T-helper 1 cell treated with Interleukin-12 subunit alpha and Interleukin-12 subunit beta and Interleukin-4 antibody, amounts not matched to agents 30 ng/mL and 1 ng/mL, for 36 hours (primary cell): ENCODE results near the gene PHF20. TPM values are rescaled to one million over a fixed set of nuclear protein-coding genes. Genes with fewer than 3 reads are reported as not detected.
"Not testable (repeated sequence)": the region's sequence is repeated elsewhere in the genome, so short reads cannot be mapped to it uniquely, and the experiment has no call there.

ENCODE experiments used
- intact Hi-C: fragments of 100-400 bp; cut with micrococcal nuclease; formaldehyde crosslinking; loops from one replicate; pipeline ENCODE4 v1.15.1; 2024
- total RNA-seq: library from RNA; stranded (reverse); gene quantifications from 2 replicates; pipeline ENCODE4 v1.2.3, GENCODE V29; 2022

Gene PHF20
- total RNA-seq, 1 donor from 2014 or later = 62.7 TPM

GRCh38 chr20:35831029-35831428, 59.2 kb downstream of the PHF20 start:
- intact Hi-C loops = no loop called here

- intact Hi-C loops = no loop called here
Measured at GRCh38 chr20:35831971-35832370, 60.2 kb downstream of the PHF20 start.

- intact Hi-C loops = no loop called here
Measured at GRCh38 chr20:35833241-35833640, 61.4 kb downstream of the PHF20 start.

- intact Hi-C loops = no loop called here
Measured at GRCh38 chr20:35837577-35838195, 65.9 kb downstream of the PHF20 start.

GRCh38 chr20:35838205-35838604, 66.4 kb downstream of the PHF20 start:
- intact Hi-C loops = no loop called here

- intact Hi-C loops = no loop called here
Measured at GRCh38 chr20:35839904-35840303, 68.1 kb downstream of the PHF20 start.

- intact Hi-C loops = no loop called here
Measured at GRCh38 chr20:35840421-35840820, 68.6 kb downstream of the PHF20 start.

- intact Hi-C loops = no loop called here
Measured at GRCh38 chr20:35842361-35842760, 70.5 kb downstream of the PHF20 start.

GRCh38 chr20:35843894-35844293, 72.1 kb downstream of the PHF20 start:
- intact Hi-C loops = not testable (repeated sequence)

GRCh38 chr20:35845561-35845960, 73.7 kb downstream of the PHF20 start:
- intact Hi-C loops = no loop called here

GRCh38 chr20:35849706-35850105, 77.9 kb downstream of the PHF20 start:
- intact Hi-C loops = no loop called here

GRCh38 chr20:35851659-35852058, 79.8 kb downstream of the PHF20 start:
- intact Hi-C loops = not testable (repeated sequence)

GRCh38 chr20:35854713-35855348, 83.0 kb downstream of the PHF20 start:
- intact Hi-C loops = no loop called here

- intact Hi-C loops = not testable (repeated sequence)
Measured at GRCh38 chr20:35855641-35856040, 83.8 kb downstream of the PHF20 start.

- intact Hi-C loops = no loop called here
Measured at GRCh38 chr20:35856866-35857265, 85.1 kb downstream of the PHF20 start.

- intact Hi-C loops = no loop called here
Measured at GRCh38 chr20:35866418-35867202, 94.8 kb downstream of the PHF20 start.

GRCh38 chr20:35870541-35871258, 98.9 kb downstream of the PHF20 start:
- intact Hi-C loops = no loop called here

- intact Hi-C loops = no loop called here
Measured at GRCh38 chr20:35871259-35871771, 99.5 kb downstream of the PHF20 start.

- intact Hi-C loops = no loop called here
Measured at GRCh38 chr20:35876033-35876320, 104.2 kb downstream of the PHF20 start.

GRCh38 chr20:35877611-35878010, 105.8 kb downstream of the PHF20 start:
- intact Hi-C loops = no loop called here

GRCh38 chr20:35878113-35878625, 106.4 kb downstream of the PHF20 start:
- intact Hi-C loops = no loop called here

GRCh38 chr20:35881676-35882075, 109.9 kb downstream of the PHF20 start:
- intact Hi-C loops = no loop called here
